Hepatocyte (in vitro differentiated cells): Measurements from ENCODE around the gene GPC2.

Experiments
- CTCF ChIP-seq: fragments of 200-600 bp; sonication (generic); IDR thresholded peaks from 2 replicates; pipeline ENCODE4 v1.5.1; 2016; ENCODE audit warnings: antibody characterized with exemption, mild to moderate bottlenecking; ENCODE audit not compliant: poor library complexity
- EZH2 ChIP-seq: fragments of 200-600 bp; sonication (generic); IDR thresholded peaks from 2 replicates; pipeline ENCODE4 v1.6.1; 2016; ENCODE audit warnings: antibody characterized with exemption, mild to moderate bottlenecking, borderline replicate concordance
- EZH2phosphoT487 ChIP-seq: fragments of 200-600 bp; sonication (generic); IDR thresholded peaks from one replicate; pipeline ENCODE4 v1.6.1; 2018; ENCODE audit warnings: antibody characterized with exemption, mild to moderate bottlenecking, low read depth, moderate library complexity; ENCODE audit not compliant: unreplicated experiment, severe bottlenecking

GRCh38 chr7:100128637-100128963 is 48.6 kb downstream of the GPC2 start:
- no peak for TF ChIP-seq CTCF
- TF ChIP-seq EZH2: no peak
- no peak for TF ChIP-seq EZH2phosphoT487
